OCI-LY1 (cell line): Measurements from ENCODE around the gene SLC24A3.

Experiments
- H2AFZ ChIP-seq: fragments of 200-600 bp; sonication (generic), shearing (Covaris generic); 2 replicates; pipeline ENCODE4 v1.6.0; 2014; ENCODE audit warnings: antibody characterized with exemption, mild to moderate bottlenecking, low read length
- H3F3A ChIP-seq: fragments of 200-600 bp; sonication (generic), shearing (Covaris generic); 2 replicates; pipeline ENCODE4 v1.6.0; 2014; ENCODE audit warnings: mild to moderate bottlenecking, antibody characterized with exemption, low read length, moderate library complexity; ENCODE audit not compliant: insufficient read depth
- H3K27ac ChIP-seq: fragments of 200-600 bp; sonication (generic); 2 replicates; pipeline ENCODE4 v1.5.1; 2014; ENCODE audit warnings: low read length, mixed run types, mild to moderate bottlenecking, low read depth; ENCODE audit not compliant: poor library complexity, severe bottlenecking
- H3K27me3 ChIP-seq: fragments of 200-600 bp; sonication (generic); 2 replicates; pipeline ENCODE4 v1.6.0; 2014; ENCODE audit warnings: antibody characterized with exemption, mild to moderate bottlenecking, low read length, moderate library complexity; ENCODE audit not compliant: insufficient read depth
- H3K36me3 ChIP-seq: fragments of 200-600 bp; sonication (generic); 2 replicates; pipeline ENCODE4 v1.6.1; 2014; ENCODE audit warnings: mild to moderate bottlenecking, antibody characterized with exemption, low read length, moderate library complexity, mixed read lengths; ENCODE audit not compliant: insufficient read depth
- H3K4me1 ChIP-seq: fragments of 200-600 bp; sonication (generic); 2 replicates; pipeline ENCODE4 v1.5.1; 2014; ENCODE audit warnings: mild to moderate bottlenecking, low read length, moderate library complexity; ENCODE audit not compliant: insufficient read depth, severe bottlenecking
- H3K4me2 ChIP-seq: fragments of 200-600 bp; sonication (generic), shearing (Covaris generic); 2 replicates; pipeline ENCODE4 v1.6.1; 2014; ENCODE audit warnings: low read length
- H3K4me3 ChIP-seq: fragments of 200-600 bp; sonication (generic); 2 replicates; pipeline ENCODE4 v1.5.1; 2014; ENCODE audit warnings: low read length, low read depth, mild to moderate bottlenecking, mixed read lengths; ENCODE audit not compliant: poor library complexity, severe bottlenecking
- H3K79me2 ChIP-seq: fragments of 200-600 bp; shearing (Covaris generic); 2 replicates; pipeline ENCODE4 v1.6.1; 2016; ENCODE audit warnings: mixed run types, low read length, mixed read lengths; ENCODE audit not compliant: insufficient read depth
- H3K9ac ChIP-seq: fragments of 200-600 bp; sonication (generic), shearing (Covaris generic); 2 replicates; pipeline ENCODE4 v1.6.1; 2014; ENCODE audit warnings: mild to moderate bottlenecking, low read length, mixed read lengths
- H3K9me2 ChIP-seq: fragments of 200-600 bp; sonication (generic), shearing (Covaris generic); 2 replicates; pipeline ENCODE4 v1.6.1; 2014; ENCODE audit warnings: low read depth, mild to moderate bottlenecking, low read length, mixed read lengths
- H3K9me3 ChIP-seq: fragments of 200-600 bp; shearing (Covaris generic); 2 replicates; pipeline ENCODE4 v1.6.1; 2014; ENCODE audit warnings: low read length, mixed read lengths
- H4K20me1 ChIP-seq: fragments of 200-600 bp; sonication (generic), shearing (Covaris generic); 2 replicates; pipeline ENCODE4 v1.6.0; 2016; ENCODE audit warnings: mild to moderate bottlenecking, low read length; ENCODE audit not compliant: insufficient read depth
- CTCF ChIP-seq: fragments of 200-600 bp; sonication (generic), shearing (Covaris generic); IDR thresholded peaks from 2 replicates; pipeline ENCODE4 v1.5.1; 2017; ENCODE audit warnings: mild to moderate bottlenecking, antibody characterized with exemption, low read length, moderate library complexity, mixed read lengths
- EZH2 ChIP-seq: fragments of 200-600 bp; sonication (generic), shearing (Covaris generic); IDR thresholded peaks from 2 replicates; pipeline ENCODE4 v1.8.0; 2017; ENCODE audit warnings: borderline replicate concordance, mixed run types, mild to moderate bottlenecking, antibody characterized with exemption, low read length, moderate library complexity, mixed read lengths

The SLC24A3 gene

GRCh38 chr20:19244291-19244690 lies 31.8 kb downstream of the SLC24A3 start:
- TF ChIP-seq EZH2 (no peak), CTCF (no peak)
- H3K27ac ChIP-seq: no peak overlapping the region
- H3K27me3 ChIP-seq: no peaks in the 10 kb centered on the region
- H2AFZ ChIP-seq: no peak overlapping the region
- no peaks in the 10 kb centered on the region for H3K9me3 ChIP-seq
- H3K4me1 ChIP-seq: no peaks in the 10 kb centered on the region
- H3K4me2 ChIP-seq: no peak overlapping the region
- H4K20me1 ChIP-seq: no peaks in the 10 kb centered on the region
- H3F3A ChIP-seq: no peaks in the 10 kb centered on the region
- H3K9me2 ChIP-seq: no peaks in the 10 kb centered on the region
- H3K9ac ChIP-seq: no peak overlapping the region
- H3K36me3 ChIP-seq: no peaks in the 10 kb centered on the region
- H3K79me2 ChIP-seq: no peaks in the 10 kb centered on the region
- no peak overlapping the region for H3K4me3 ChIP-seq

DNA sequence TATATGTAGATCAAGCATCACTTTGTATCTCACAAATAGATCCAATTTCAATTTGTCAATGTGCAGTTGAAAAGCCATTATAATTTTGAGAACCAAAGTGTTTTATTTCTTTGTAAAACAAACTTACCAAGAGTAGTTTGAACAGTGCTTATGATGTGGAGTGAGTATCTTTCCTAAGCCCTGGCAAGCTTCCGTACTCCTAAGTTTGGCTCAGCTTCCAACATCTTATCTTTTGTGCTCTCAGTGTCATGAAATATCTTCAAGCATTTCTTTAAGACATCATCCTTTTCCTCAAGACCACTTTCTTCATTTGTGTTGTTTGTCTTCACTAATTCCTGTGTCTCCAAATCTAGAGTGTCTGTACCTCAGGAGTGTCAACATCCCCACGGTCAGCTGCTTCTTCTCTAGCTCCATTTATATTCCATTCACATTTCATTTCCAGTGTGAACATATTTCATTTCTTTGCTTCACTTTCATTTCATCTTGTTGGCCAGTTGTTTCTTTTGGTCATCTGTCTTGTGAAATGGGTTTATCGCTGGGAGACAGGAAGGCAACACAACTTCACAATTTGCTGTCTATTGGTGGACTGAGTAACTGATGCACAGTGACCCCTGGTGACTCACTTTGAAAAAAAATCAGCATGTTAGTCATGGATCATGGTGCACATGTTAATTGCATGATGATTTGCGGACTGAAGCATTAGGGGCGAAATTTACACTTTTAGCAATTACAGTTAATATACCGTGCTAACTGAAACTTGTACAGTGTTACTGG lies 36.9 kb downstream of the SLC24A3 start:
- no peak overlapping the region for H3K9ac ChIP-seq
- H3K27me3 ChIP-seq: no peaks in the 10 kb centered on the region
- H3K9me3 ChIP-seq: no peaks in the 10 kb centered on the region
- no peaks in the 10 kb centered on the region for H3K9me2 ChIP-seq
- H3K4me3 ChIP-seq: no peak overlapping the region
- no peak overlapping the region for H3K27ac ChIP-seq
- H2AFZ ChIP-seq: no peak overlapping the region
- no peaks in the 10 kb centered on the region for H3K36me3 ChIP-seq
- H3K4me2 ChIP-seq: no peak overlapping the region
- H3K4me1 ChIP-seq: no peaks in the 10 kb centered on the region
- H3K79me2 ChIP-seq: no peaks in the 10 kb centered on the region
- TF ChIP-seq EZH2 (no peak), CTCF (peak; percentile 33; the same call in 1 of the 2 replicates)
- no peaks in the 10 kb centered on the region for H4K20me1 ChIP-seq
- H3F3A ChIP-seq: no peaks in the 10 kb centered on the region

DNA sequence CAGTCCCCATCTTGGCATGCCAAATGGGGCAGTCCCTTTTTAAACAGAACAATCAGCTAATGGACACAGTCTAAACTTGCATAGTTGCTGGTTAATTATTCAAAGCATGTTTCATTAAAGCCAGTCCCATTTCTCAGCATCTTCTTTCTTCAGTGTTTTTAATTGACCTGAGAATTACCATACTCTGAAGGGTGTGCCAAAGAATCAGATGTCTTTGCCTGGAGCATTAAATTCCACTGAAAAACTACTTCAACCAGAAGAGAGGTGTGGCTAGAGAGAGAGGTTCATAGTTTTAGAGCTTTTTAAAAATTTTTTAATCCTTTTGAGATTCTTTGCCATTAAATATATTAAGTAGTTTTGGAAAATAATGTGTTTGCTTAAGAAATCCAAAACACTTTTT lies 37.9 kb downstream of the SLC24A3 start:
- no peaks in the 10 kb centered on the region for H3K9me2 ChIP-seq
- TF ChIP-seq EZH2 (no peak), CTCF (no peak)
- H3K9me3 ChIP-seq: no peaks in the 10 kb centered on the region
- H3K9ac ChIP-seq: no peak overlapping the region
- H3K27ac ChIP-seq: no peak overlapping the region
- no peaks in the 10 kb centered on the region for H3F3A ChIP-seq
- no peaks in the 10 kb centered on the region for H3K36me3 ChIP-seq
- H3K79me2 ChIP-seq: no peaks in the 10 kb centered on the region
- H2AFZ ChIP-seq: no peak overlapping the region
- H3K4me1 ChIP-seq: no peaks in the 10 kb centered on the region
- no peak overlapping the region for H3K4me2 ChIP-seq
- no peaks in the 10 kb centered on the region for H3K27me3 ChIP-seq
- H4K20me1 ChIP-seq: no peaks in the 10 kb centered on the region
- H3K4me3 ChIP-seq: no peak overlapping the region
